Left lung (tissue), 10 donors: ENCODE measurements around the gene COL6A5. TPM values are rescaled to one million over a fixed set of nuclear protein-coding genes. Genes with fewer than 3 reads are reported as not detected.

Experiments
- ATAC-seq: fragments of 200-7000 bp; cut with Tn5 transposase; one replicate; pipeline ENCODE4 v1.9.1; 2020; ENCODE audit warnings: moderate library complexity
- DNase-seq, 4 donors: peaks; one replicate each; pipeline ENCODE4 v3.0.0-alpha.2; 2013 to 2020
- H3K27ac ChIP-seq, 2 donors: fragments of 200-600 bp; sonication (generic) in 1 of 2; one replicate each; pipeline versions ENCODE4 v1.5.0 to v1.8.0; 2020 to 2021
- H3K27me3 ChIP-seq, 2 donors: fragments of 200-600 bp; sonication (generic) in 1 of 2; one replicate each; pipeline versions ENCODE4 v1.5.0 to v1.8.0; 2020 to 2021
- H3K36me3 ChIP-seq, 2 donors: fragments of 200-600 bp; sonication (generic) in 1 of 2; one replicate each; pipeline versions ENCODE4 v1.5.0 to v1.8.0; 2020 to 2021
- H3K4me1 ChIP-seq, 2 donors: fragments of 200-600 bp; one replicate each; pipeline ENCODE4 v1.8.0; 2021
- H3K4me3 ChIP-seq, 2 donors: fragments of 200-600 bp; sonication (generic) in 1 of 2; one replicate each; pipeline versions ENCODE4 v1.5.0 to v1.8.0; 2020 to 2021; ENCODE audit warnings: mild to moderate bottlenecking in 1 of 2
- H3K9me3 ChIP-seq, 2 donors: fragments of 200-600 bp; sonication (generic) in 1 of 2; one replicate each; pipeline versions ENCODE4 v1.5.0 to v1.8.0; 2020 to 2021
- intact Hi-C, 2 donors: fragments of 100-400 bp; cut with DNase I; formaldehyde crosslinking; loops; one replicate each; pipeline versions ENCODE4 v1.11.2 to v1.14.2; 2022
- polyA plus RNA-seq, 6 donors: library from polyadenylated mRNA; unstranded; fragments of 120-200 nt; gene quantifications; one replicate each; pipeline ENCODE4 v1.2.1, GENCODE V29; 2013; ENCODE audit not compliant: insufficient read length in 6 of 6
- total RNA-seq, 2 donors: library from RNA; stranded (reverse); fragmentation: NEBNext Ultra II Directional; extraction: Animal tissue kit (Norgen Biotek cat#: 25700); gene quantifications; one replicate each; pipeline ENCODE4 v1.2.1, GENCODE V29; 2021
- TF ChIP-seq, protein P1 (sequence below), 2 donors: fragments of 200-600 bp; sonication (generic) in 1 of 2; IDR thresholded peaks; one replicate each; pipeline versions ENCODE4 v1.5.0 to v1.8.0; 2021; ENCODE audit warnings: antibody characterized with exemption in 2 of 2
- donor health status: DM: no; HTN: yes; CAD: no.
- donor health status: DM: no; HTN: no; CAD: no.

The COL6A5 gene
- total and polyA plus RNA-seq, 8 donors = 0.93 to 7.9 (median 2.8) TPM

DNA sequence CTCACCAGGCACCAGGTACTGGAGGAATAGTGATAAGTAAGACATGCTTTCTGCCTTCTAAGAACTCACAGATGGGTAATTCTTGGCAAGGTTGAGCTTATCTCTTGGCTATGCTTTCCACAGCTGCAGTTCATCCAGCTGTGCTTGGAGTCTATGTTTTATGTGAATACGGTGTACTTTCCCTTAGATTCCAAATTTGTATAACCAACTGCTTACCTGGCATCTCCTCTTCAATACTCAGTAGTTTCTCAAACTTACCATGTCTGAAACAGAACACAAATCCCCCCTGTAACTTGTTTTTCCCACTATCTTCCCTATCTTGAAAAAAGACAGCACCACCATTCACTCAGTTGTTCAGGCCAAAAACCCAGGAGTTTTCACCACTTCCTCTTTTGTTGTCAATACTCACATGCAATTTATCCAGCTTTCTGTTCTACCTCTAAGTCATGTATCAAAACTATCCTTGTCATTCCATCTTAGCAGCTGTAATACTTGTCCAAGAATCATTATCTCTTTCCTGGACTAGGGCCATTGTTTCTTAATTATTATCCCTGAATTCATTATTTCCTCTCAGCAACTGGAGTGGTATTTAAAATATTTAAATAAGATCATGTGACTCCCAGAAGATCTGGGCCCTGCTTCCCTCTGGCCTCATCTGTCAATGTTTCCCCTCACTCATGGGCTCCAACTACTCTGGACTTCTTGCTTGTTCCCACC, 32.6 kb downstream of the COL6A5 start:
- intact Hi-C loops = no loop called here
- no peaks in the 10 kb centered on the region for H3K27me3 ChIP-seq
- H3K9me3 ChIP-seq = no peaks in the 10 kb centered on the region
- H3K4me1 ChIP-seq = no peaks in the 10 kb centered on the region
- no peak overlapping the region for H3K27ac ChIP-seq
- TF ChIP-seq, protein P1, sequence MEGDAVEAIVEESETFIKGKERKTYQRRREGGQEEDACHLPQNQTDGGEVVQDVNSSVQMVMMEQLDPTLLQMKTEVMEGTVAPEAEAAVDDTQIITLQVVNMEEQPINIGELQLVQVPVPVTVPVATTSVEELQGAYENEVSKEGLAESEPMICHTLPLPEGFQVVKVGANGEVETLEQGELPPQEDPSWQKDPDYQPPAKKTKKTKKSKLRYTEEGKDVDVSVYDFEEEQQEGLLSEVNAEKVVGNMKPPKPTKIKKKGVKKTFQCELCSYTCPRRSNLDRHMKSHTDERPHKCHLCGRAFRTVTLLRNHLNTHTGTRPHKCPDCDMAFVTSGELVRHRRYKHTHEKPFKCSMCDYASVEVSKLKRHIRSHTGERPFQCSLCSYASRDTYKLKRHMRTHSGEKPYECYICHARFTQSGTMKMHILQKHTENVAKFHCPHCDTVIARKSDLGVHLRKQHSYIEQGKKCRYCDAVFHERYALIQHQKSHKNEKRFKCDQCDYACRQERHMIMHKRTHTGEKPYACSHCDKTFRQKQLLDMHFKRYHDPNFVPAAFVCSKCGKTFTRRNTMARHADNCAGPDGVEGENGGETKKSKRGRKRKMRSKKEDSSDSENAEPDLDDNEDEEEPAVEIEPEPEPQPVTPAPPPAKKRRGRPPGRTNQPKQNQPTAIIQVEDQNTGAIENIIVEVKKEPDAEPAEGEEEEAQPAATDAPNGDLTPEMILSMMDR (IDR thresholded peaks at IDR 0.05) = no peak
- no peak overlapping the region for H3K4me3 ChIP-seq
- no peak for DNase-seq
- no peak for ATAC-seq
- H3K36me3 ChIP-seq = no peaks in the 10 kb centered on the region

DNA sequence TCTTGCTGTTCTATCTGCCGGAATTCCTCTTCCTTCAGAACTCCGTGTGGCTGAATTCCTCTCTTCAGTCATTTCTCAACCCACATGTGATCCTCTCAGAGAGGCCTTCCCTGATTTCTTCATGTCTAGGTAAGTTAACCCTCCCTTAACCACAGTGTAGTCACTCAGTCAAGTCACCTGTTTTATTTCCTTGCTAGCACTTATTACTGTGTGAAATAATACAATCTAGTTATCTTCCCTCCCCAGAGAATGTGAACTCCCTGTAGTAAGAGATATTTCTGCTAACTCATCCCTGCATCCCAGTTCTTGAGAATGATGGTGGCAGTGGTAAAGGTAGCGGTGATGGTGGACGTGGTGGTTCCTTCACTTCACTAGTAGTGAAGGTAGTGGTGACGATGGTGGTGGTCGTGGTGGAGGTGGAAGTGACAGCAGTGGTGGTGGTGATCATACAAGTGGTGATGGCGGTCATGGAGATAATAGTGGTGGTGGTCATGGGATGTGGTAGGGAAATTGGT, 33.3 kb downstream of the COL6A5 start:
- Histone ChIP-seq H3K27me3 (no peaks in the 10 kb centered on the region), H3K9me3 (no peaks in the 10 kb centered on the region), H3K4me1 (no peaks in the 10 kb centered on the region), H3K36me3 (no peaks in the 10 kb centered on the region), H3K4me3 (no peak overlapping the region), H3K27ac (no peak overlapping the region)
- intact Hi-C loops = no loop called here
- TF ChIP-seq, protein P1 (IDR thresholded peaks at IDR 0.05) = no peak
- DNase-seq (no peak), ATAC-seq (no peak)

DNA sequence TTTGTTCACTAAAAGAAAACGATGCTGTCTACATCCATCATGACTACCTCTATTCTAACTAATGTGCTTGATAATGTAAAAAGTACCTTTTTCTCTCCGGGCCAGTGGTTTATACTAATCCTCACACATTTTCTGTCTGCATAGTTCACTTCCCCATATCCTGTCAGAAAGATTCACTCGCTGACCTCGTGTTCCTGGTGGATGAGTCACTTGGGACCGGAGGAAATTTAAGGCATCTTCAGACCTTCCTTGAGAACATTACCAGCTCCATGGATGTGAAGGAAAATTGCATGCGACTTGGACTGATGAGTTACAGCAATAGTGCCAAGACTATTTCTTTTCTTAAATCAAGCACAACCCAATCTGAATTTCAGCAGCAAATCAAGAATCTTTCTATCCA, 33.8 kb downstream of the COL6A5 start:
- TF ChIP-seq, protein P1 (IDR thresholded peaks at IDR 0.05) = no peak
- ATAC-seq (no peak), DNase-seq (no peak)
- Histone ChIP-seq H3K9me3 (no peaks in the 10 kb centered on the region), H3K4me1 (no peaks in the 10 kb centered on the region), H3K36me3 (no peaks in the 10 kb centered on the region), H3K27ac (no peak overlapping the region), H3K27me3 (no peaks in the 10 kb centered on the region), H3K4me3 (no peak overlapping the region)
- intact Hi-C loops = no loop called here

DNA sequence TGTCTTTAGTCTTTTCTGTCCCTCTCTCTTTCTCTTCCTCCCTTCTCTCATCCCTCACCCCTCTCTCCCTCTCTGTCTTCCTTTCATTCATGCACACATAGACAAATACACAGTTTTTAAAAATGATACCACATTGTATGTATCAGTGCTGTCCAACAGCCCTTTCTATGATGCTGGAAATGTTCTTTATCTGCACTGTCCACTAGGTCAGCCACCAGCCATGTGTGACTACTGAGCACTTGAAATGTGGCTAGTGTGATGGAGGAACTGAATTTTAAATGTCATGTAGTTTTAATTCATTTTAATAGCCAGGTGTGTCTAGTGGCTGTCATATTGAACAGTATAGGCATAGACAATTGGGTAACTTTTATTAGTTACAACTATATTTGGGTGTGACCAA, 34.9 kb downstream of the COL6A5 start:
- H3K4me1 ChIP-seq = no peaks in the 10 kb centered on the region
- intact Hi-C loops = no loop called here
- no peak for DNase-seq
- no peaks in the 10 kb centered on the region for H3K9me3 ChIP-seq
- no peak overlapping the region for H3K27ac ChIP-seq
- ATAC-seq = no peak
- TF ChIP-seq, protein P1 (IDR thresholded peaks at IDR 0.05) = no peak
- no peak overlapping the region for H3K4me3 ChIP-seq
- no peaks in the 10 kb centered on the region for H3K27me3 ChIP-seq
- H3K36me3 ChIP-seq = no peaks in the 10 kb centered on the region

DNA sequence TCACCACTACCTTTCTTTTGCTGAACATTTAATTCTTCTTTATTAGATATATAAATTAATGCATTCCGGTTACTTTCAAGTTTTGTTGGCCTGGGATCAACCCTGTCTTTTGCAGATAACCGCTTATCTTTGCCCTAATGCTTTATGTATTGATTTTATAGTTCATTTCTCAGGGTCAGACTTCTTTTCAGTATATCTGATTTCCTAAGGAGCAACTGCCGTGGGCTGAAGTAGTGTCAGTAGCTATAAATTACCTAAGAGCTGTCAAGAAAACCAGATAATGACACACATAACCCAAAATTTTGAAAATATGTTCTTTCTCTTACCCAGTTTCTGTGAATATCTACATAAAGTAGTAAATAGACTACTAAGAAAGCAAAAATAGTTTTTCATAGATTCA, 38.0 kb downstream of the COL6A5 start:
- ATAC-seq (no peak), DNase-seq (no peak)
- Histone ChIP-seq H3K36me3 (no peaks in the 10 kb centered on the region), H3K27me3 (no peaks in the 10 kb centered on the region), H3K9me3 (no peaks in the 10 kb centered on the region), H3K4me1 (no peaks in the 10 kb centered on the region), H3K27ac (no peak overlapping the region), H3K4me3 (no peak overlapping the region)
- TF ChIP-seq, protein P1 (IDR thresholded peaks at IDR 0.05) = no peak
- intact Hi-C loops = no loop called here
